Middle frontal gyrus (tissue), 1 donor: ENCODE results near the gene CHRM4.
A peak's percentile ranks its signal among the peaks of the same experiment; 100 is the strongest.
"Not testable (repeated sequence)": the region's sequence is repeated elsewhere in the genome, so short reads cannot be mapped to it uniquely, and the experiment has no call there.

Experiments
- DNase-seq: peaks from one replicate; pipeline ENCODE4 v3.0.0-alpha.2; 2015; ENCODE audit warnings: low spot score; ENCODE audit errors: extremely low spot score

The CHRM4 gene

DNA sequence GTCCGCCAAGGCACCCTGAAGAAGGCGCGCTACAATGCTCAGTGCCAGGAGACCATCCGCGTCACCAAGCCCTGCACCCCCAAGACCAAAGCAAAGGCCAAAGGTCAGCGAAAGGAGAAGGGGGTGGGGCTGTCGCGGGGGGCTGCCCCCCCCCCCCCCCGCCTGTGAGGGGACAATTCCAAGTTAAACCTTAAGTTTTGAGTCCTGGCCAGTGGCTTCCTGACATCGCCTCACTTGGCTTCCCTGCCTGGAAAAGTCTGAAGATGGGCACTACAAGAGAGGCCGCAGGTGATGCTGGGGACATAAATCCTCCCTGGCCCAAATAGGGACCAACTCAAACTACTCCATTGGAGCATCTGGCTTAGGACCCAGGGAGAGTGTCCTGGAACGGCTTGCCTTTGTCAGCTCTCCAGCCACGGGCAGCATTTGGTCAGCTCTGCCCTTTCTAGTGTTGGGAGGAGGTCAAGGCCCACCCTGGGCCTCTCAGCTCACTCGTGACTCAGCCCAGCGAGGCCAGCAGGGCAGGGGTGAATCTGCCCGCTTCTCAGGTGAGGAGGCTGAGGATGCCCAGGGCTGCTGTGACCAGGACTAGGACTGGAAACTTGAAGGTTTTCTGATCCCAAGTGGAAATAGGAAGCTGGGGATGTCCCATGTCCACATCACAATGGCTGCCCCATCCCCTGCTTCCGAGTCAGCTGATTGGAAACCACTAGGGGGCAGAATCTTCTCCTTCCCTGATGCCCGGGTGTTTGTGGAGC is 8.8 kb downstream of the CHRM4 start:
- DNase-seq: peak; percentile 18

DNA sequence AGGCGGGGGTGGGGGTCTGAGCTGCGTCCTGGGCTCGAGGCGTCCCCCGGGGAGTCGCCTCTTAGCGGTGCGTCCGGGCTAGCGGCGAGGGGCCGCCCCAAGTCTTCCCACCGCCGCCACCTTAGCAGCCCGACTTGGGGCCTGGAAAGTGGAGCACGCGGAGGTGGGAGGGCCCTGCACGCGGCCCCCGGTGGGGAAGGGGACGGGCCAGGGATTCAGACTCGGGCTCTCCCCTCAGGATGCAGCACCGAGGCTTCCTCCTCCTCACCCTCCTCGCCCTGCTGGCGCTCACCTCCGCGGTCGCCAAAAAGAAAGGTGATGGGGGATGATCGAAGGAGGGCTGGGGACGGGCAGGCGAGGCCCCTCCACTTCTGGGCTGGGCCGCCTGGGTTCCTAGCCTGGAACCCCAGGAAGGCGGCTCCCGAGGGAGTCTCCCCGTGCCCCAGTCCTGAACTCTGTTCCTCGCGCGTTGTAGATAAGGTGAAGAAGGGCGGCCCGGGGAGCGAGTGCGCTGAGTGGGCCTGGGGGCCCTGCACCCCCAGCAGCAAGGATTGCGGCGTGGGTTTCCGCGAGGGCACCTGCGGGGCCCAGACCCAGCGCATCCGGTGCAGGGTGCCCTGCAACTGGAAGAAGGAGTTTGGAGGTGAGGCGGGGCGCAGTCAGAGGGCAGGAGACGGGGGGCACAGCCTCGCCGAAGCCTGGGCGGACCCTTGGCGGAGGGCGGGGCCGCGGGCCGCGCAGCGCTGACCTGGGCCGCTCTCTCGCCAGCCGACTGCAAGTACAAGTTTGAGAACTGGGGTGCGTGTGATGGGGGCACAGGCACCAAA is 9.5 kb downstream of the CHRM4 start:
- DNase-seq: no peak

DNA sequence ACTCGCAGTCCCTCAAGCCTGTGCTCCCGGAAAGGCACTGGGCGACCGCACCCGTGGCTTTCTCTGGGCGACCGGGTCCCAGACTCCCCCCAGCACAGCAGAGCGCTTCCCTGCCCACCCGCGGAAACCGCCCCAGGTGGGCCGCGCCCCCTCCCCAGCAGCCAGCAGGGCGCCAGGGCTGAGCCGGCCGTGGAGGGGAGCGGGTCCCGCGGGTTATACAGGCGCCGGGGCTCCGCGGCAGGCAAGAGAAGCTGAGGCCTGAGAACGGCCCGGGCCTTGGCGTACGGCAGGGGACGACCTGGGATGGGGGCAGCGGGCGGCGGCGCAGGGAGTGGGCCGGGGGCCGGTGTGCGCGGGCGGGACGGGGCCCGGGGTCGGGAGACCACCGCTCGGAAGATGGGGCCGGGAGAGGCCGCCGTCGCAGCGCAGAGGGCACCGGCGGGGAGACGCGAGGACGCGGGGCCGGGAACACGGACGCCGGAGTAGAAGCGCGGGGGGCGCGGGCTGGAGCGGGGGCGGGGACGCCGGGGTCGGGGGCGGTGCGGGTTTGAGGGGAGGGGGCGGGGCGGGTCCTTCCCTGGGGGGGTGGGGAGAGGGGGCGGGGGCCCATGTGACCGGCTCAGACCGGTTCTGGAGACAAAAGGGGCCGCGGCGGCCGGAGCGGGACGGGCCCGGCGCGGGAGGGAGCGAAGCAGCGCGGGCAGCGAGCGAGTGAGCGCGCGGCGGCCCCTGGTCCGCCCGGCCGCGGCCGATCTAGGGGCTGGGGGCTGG is 10.3 kb downstream of the CHRM4 start, which contains the start of gene MDK:
Gene MDK (plus strand): TSS at position 622 of the 771 bp plus-strand sequence. CDS start 389 bp downstream, outside the sequence.
- no peak for DNase-seq

DNA sequence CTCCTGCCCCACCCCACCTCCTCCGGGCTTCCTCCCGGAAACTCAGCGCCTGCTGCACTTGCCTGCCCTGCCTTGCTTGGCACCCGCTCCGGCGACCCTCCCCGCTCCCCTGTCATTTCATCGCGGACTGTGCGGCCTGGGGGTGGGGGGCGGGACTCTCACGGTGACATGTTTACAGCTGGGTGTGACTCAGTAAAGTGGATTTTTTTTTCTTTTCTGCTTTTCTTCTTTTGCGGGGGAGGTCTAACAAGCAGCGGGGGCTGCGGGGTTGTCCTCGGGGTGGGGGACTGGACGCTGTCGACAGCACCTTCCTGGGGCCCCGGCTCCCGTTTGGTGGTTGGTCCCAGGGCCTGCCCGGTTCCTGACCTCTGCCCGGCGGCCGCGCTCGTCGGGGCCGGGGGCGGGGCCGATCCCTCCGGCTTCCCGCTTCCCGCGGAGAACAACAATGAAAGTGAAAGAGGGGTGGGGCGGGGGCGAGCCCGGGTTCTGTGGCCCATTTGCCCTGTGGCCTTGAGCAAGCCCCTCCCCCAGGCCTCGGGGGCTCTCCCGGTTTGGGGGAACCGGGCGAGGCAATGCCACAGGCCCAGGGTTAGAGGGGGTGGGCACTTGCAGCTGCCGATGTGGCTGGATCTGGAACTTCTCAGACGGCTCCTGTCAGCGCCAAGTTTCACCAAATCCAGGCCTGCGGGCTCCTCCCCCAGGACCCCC is 11.1 kb downstream of the CHRM4 start:
- no peak for DNase-seq

DNA sequence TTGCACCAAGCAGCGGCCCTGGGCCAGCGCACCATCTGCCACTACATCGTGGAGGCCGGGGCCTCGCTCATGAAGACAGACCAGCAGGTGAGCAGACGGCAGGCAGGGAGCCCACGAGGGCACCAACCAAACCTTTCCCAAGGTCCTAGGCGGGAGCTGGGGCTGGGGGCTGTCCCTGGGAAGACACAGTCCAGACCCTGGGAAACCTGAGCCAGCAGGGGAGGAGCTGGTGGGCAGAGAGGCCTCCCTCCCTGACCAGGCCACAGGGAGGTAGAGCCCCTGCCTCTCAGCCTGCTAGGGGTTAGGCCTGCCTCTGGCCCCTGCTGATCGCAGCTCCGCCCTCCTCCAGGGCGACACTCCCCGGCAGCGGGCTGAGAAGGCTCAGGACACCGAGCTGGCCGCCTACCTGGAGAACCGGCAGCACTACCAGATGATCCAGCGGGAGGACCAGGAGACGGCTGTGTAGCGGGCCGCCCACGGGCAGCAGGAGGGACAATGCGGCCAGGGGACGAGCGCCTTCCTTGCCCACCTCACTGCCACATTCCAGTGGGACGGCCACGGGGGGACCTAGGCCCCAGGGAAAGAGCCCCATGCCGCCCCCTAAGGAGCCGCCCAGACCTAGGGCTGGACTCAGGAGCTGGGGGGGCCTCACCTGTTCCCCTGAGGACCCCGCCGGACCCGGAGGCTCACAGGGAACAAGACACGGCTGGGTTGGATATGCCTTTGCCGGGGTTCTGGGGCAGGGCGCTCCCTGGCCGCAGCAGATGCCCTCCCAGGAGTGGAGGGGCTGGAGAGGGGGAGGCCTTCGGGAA is 11.9 kb downstream of the CHRM4 start:
- not testable (repeated sequence) for DNase-seq

DNA sequence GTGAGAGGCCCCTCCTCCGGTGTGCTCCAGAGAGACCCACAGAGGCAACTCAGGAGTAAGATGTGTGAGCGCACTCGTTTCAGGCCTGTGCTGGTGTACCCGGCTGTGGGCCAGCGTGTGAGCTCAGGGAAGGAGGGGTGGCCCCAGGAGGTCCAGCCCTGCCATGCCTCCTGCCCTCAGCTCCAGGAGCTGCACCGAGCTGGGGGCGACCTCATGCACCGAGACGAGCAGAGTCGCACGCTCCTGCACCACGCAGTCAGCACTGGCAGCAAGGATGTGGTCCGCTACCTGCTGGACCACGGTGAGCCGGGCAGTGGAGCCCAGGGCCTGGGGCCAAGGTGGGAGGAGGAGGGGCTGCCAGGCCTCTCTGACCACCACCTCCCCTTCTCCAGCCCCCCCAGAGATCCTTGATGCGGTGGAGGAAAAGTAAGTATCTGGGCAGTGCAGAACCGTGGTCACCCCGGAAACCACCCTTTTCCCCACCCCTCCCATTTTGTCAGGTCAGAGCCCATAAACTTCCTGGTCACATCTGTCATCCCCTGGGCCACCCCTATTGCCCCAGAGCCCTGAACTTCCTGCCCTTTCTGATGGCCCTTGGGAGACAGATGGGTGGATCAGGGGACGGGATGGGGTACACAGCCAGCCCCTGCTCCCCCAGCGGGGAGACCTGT is 12.6 kb downstream of the CHRM4 start:
- no peak for DNase-seq

DNA sequence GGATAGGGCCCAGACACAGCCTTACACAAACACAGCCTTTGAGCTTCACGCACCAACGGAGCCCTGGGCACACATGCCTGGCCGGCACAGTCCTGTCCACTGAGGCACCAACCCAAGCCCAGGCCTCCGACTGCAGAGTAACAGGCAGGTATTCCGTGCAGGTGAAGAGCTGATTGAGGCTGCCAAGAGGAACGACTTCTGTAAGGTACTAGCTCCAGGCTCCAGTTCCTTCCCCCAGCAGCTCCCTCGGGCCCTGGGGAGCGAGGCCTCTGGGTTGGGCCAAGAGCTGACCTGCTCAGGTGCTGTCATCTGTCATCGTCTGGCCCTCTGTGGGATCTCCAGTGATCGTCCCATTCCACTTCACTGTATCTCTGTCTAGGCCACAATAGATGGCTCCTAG is 13.3 kb downstream of the CHRM4 start:
- no peak for DNase-seq

DNA sequence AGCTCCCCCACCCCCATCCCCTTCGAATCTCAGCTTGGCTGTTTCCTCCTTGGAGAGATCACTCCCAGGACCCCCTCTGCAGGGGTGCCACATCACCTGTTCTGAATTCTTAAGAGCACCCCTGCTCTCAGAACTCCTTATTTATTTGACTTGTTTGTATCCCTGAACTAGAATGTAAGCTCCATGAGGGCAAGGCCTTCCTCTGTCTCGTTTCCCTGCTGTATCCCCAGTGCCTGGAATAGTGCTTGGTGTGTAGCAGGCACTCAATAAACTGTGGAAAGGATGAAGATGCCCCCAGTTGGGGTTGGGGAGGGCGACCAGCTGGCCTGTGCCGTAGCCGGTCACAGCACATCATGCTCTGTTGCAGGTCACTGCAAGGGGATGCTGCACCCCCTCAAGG is 13.7 kb downstream of the CHRM4 start:
- DNase-seq: no peak

DNA sequence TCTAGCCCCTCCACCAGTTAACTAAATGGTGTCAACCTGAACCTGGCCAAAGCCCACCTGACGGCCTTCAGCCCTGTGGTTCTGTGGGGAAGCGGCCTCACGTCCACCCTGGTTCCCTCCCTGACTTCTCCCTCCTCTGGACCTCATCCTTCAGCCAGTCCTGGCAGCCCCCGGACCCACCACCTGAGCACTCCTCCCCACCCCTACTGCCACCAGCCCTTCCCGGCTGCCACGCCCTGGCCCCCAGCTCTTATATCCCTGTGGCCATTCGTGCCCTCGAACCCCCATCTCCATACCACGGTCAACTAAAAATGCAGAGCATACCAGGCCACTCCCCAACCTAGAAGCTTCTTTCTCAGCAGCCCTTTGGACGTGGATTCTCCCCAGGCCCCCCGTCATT is 14.3 kb downstream of the CHRM4 start:
- DNase-seq: no peak

DNA sequence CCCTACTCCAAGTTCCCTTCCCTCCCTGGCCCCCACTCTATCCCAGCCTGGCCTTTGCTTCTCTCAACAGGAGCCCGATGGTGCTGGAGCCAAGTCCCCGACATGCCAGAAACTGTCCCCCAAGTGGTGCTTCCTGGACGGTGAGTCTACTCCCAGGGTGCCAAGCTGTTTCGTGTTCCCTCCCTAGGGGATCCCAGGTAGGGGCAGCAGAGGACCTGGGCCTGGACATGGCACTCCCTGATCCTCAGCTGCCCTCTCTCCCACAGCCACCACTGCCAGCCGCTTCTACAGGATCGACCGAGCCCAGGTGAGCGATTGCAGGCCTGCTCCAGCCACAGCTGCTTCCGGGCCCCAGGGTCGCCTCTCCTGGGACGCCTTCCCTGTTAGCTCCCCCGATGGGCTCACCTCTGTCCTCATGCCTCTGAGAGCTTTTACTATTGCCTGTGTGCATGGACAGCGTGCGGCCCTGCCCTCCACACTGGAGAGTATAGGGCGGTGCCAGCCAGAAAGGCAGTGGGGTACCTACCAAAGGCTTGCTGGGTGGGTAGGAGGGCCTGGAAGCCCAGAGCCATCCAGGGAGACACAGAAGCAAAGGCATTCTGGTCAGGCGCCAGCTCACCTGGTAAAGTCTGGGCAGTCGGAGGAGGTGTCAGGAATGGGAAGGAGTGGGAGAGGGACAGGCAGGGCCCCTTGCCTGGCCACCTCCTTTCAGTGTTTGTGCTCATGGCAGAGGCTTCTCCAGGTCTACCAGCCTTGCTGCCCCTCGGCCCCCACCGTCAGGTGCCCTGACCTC is 15.1 kb downstream of the CHRM4 start:
- DNase-seq: no peak

DNA sequence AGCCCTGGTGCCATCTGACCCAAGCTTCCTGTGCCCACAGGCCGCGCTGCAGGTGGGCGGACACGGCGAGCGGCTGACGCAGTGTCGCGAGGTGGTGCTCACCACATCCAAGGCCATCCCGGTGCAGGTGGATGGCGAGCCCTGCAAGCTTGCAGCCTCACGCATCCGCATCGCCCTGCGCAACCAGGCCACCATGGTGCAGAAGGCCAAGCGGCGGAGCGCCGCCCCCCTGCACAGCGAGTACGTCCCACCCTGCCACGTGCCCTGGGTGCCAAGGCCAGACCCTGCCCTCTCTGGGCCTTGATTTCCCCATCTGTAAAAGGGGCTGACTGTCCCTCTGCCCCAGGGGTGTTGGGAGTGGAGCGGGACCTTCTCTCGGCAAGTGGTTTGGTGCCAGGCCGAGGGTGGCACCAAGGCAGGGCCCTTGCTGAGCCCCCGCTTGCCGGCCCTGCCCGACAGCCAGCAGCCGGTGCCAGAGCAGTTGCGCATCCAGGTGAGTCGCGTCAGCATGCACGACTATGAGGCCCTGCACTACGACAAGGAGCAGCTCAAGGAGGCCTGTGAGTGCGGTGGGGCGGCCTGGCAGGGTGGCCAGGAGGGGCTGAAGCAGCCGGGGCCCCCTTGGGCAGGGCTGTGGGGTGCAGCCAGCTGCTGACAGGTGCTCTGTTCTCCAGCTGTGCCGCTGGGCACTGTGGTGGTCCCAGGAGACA is 16.0 kb downstream of the CHRM4 start:
- DNase-seq: no peak

DNA sequence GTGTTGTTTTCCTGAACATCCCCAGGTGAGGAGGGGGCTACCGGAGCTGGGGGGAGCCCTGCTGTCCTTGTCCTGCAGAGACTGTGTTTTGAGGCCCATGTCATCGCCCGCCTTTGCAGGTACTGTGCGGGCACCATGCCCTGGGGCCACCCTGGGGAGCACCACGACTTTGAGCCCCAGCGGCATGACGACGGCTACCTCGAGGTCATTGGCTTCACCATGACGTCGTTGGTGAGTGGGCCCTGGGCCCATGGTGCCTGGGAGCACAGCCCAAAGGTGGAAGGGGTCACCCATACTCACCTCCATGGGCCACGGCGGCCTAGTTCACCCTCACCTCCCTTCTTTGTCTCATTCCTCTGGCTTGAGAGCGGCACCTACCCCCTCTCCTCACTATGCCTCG is 16.8 kb downstream of the CHRM4 start:
- no peak for DNase-seq

DNA sequence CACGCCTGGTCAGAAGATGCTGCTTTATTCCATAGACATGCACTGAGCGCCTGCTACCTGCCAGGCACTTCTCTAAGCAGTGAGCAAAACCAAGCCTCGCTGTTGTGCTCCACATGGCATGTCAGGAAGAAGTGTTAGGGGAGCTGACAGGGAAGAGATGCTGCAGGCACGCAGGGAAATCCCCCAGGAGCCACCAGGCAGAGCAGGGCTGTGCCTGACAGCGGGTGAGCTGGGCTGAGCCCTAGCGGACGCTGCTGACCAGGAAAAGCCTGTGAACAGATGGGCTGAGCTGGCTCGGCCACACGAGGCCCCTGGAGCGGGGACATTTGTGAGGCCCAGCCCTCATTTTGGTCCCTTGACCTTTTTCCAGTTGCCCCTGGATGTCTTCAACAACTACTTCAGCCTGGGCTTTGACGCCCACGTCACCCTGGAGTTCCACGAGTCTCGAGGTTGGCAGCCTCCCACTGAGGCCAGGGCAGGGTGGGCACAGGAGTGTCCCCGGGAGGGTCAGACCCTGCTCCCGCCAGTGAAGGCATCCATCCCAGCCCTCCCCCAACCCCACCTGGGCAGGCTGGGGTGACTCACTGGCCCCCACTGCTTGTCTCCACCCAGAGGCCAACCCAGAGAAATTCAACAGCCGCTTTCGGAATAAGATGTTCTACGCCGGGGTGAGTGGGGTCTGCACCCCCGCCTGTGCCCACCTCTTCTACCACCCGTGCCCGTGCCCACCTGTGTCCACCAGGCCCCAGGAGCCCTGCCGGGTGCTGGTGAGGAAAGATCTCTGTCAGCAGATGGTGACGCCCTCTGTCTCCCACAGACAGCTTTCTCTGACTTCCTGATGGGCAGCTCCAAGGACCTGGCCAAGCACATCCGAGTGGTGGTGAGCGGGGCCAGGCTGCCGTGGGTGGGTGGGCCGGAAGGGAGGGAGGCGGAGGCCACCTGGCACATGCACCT is 17.5 kb downstream of the CHRM4 start:
- no peak for DNase-seq

DNA sequence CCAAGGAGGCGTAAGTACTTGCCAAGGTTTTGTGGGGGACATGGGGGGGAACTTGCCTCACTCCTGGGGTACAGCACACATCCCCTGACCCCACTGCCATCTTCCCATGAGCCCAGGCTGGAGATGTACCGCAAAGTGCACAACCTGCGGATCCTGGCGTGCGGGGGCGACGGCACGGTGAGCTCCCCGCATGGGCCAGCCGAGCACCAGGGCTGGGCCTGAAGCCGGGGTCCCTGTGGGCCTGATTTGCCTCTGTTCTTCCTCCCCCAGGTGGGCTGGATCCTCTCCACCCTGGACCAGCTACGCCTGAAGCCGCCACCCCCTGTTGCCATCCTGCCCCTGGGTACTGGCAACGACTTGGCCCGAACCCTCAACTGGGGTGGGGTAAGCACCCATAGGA is 19.1 kb downstream of the CHRM4 start:
- not testable (repeated sequence) for DNase-seq

DNA sequence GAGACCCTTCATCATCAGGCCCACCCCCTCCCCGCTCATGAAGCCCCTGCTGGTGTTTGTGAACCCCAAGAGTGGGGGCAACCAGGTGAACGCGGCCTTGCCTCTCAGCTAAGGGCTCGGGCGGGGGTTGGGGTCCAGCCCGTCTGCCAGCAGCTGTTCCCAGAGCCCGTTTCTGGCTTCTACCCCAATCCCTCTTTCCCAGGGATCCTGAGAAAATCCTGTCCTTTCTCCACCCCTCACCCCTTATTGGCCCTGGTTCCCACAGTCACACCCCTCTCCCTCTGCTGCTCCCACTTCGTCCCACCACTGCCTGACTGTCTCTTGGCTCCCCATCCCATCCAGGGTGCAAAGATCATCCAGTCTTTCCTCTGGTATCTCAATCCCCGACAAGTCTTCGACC is 19.5 kb downstream of the CHRM4 start:
- no peak for DNase-seq

DNA sequence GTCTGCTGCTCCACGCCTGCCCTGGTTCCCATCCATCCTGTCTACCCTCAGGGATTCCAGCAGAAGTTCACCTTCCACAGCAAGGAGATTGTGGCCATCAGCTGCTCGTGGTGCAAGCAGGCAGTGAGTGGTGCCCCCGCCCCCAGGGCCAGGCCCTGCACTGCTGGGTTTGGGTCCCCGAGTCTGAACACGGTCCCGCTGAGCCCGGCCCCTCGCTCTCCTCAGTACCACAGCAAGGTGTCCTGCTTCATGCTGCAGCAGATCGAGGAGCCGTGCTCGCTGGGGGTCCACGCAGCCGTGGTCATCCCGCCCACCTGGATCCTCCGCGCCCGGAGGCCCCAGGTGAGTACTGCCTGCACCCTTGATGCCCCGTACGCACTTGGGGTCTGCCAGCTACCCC is 20.3 kb downstream of the CHRM4 start:
- not testable (repeated sequence) for DNase-seq

DNA sequence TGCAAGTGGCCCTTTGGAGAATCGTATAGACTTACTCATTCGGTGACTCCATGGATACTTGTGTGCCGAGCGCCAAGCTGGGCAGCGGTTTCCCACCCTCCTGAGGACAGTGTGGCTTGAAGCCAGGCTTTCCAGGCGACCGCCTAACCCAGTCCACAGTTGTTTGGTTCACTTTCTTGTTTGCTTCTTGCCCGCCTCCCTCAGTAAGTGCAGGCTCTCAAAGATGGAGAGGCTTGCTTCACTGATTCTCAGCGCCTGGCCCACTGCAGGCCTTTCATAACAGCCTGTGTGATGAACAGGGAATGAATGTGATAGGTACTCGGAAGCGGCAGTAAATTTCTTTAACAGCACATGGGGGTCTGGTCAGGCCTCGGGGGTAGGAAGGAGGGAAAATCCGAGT is 21.3 kb downstream of the CHRM4 start:
- DNase-seq: no peak
